K562 (cell line): ENCODE results near the gene EYA2.

Experiments used
- CTBP1 ChIP-seq: fragments of 450-650 bp; IDR thresholded peaks from 2 replicates; pipeline ENCODE4 v1.6.1; 2016; ENCODE audit warnings: borderline replicate concordance
- CTCF ChIP-seq, 3 experiments: IDR thresholded peaks in 2 of 3; conservative IDR thresholded peaks in 1 of 3; 2 replicates each; pipeline ENCODE4 v1.5.1; 2011 to 2012; ENCODE audit warnings: low read length in 3 of 3, mild to moderate bottlenecking in 3 of 3, control low read depth in 2 of 3, improper control_type of control experiment in 1 of 3, inconsistent platforms in 1 of 3, low read depth in 1 of 3, mixed read lengths in 1 of 3, moderate library complexity in 1 of 3; ENCODE audit not compliant: insufficient read depth in 2 of 3
- KDM5B ChIP-seq: fragments of 200-600 bp; sonication (generic); IDR thresholded peaks from 2 replicates; pipeline ENCODE4 v1.6.1; 2012; ENCODE audit warnings: low read depth, mild to moderate bottlenecking, moderate library complexity, low read length, control low read depth, inconsistent platforms; ENCODE audit not compliant: insufficient replicate concordance
- NFXL1 ChIP-seq: fragments of 450-650 bp; formaldehyde crosslinking; IDR thresholded peaks from 2 replicates; pipeline ENCODE4 v1.4.0; 2021; ENCODE audit warnings: mild to moderate bottlenecking
- POLR2A ChIP-seq: fragments of 450-650 bp; conservative IDR thresholded peaks from 2 replicates; pipeline ENCODE4 v1.6.1; 2016
- POLR2AphosphoS5 ChIP-seq: IDR thresholded peaks from 2 replicates; pipeline ENCODE4 v1.6.1; 2011; ENCODE audit warnings: mild to moderate bottlenecking, low read depth, low read length, moderate library complexity; ENCODE audit not compliant: control insufficient read depth, insufficient read depth
- POLR2G ChIP-seq: fragments of 200-400 bp; formaldehyde crosslinking; IDR thresholded peaks from 2 replicates; pipeline ENCODE4 v1.6.1; 2017; ENCODE audit warnings: low read depth, mild to moderate bottlenecking, antibody characterized with exemption, low read length, moderate library complexity
- RBBP5 ChIP-seq: fragments of 200-600 bp; sonication (generic); IDR thresholded peaks from 2 replicates; pipeline ENCODE4 v1.6.1; 2012; ENCODE audit warnings: borderline replicate concordance, mild to moderate bottlenecking, low read length, control low read depth, inconsistent platforms; ENCODE audit not compliant: insufficient read depth, poor library complexity, severe bottlenecking
- SMARCC2 ChIP-seq: fragments of 450-650 bp; IDR thresholded peaks from 2 replicates; pipeline ENCODE4 v1.6.1; 2017; ENCODE audit warnings: antibody characterized with exemption, moderate library complexity, mild to moderate bottlenecking, low read depth
- SNAPC5 ChIP-seq: fragments of 250-450 bp; sonication (Bioruptor Pico); IDR thresholded peaks from 2 replicates; pipeline ENCODE4 v1.8.0; 2021; ENCODE audit warnings: moderate library complexity, mild to moderate bottlenecking, inconsistent platforms
- ZBTB1 ChIP-seq: sonication (generic); formaldehyde crosslinking; IDR thresholded peaks from 2 replicates; pipeline ENCODE4 v1.8.1; 2023; ENCODE audit warnings: missing genetic modification reagents, low read depth, mild to moderate bottlenecking, borderline replicate concordance
- ZBTB11 ChIP-seq, 3 experiments: fragments of 200-800 bp in 1 of 3; fragments of 250-450 bp in 1 of 3; fragments of 450-650 bp in 1 of 3; sonication (Bioruptor Pico) in 1 of 3; sonication (Bioruptor generic) in 1 of 3; formaldehyde crosslinking in 1 of 3; IDR thresholded peaks; 2 replicates each; pipeline versions ENCODE4 v1.6.1 to v1.8.0; 2016 to 2022; ENCODE audit warnings: mild to moderate bottlenecking in 2 of 3, missing genetic modification characterization in 2 of 3, missing compliant biosample characterization in 1 of 3, moderate library complexity in 1 of 3
- ZFP91 ChIP-seq: sonication (generic); formaldehyde crosslinking; IDR thresholded peaks from 2 replicates; pipeline ENCODE4 v1.8.0; 2022; ENCODE audit warnings: mild to moderate bottlenecking, missing genetic modification reagents
- ZNF280B ChIP-seq: fragments of 250-450 bp; sonication (Bioruptor Pico); IDR thresholded peaks from 2 replicates; pipeline ENCODE4 v1.5.1; 2021; ENCODE audit warnings: mild to moderate bottlenecking

GRCh38 chr20:46985250-46985649 is 90.6 kb downstream of the EYA2 start:
- TF ChIP-seq CTCF (IDR thresholded peaks at IDR 0.05 in 2 of 3, conservative IDR thresholded peaks at IDR 0.05 in 1 of 3; ENCODE audit: insufficient read depth in 2 of 3, low read depth in 1 of 3, low read length in 3 of 3) (no peak), SMARCC2 (no peak), POLR2G (no peak), POLR2AphosphoS5 (no peak), ZBTB11 (CRISPR knock-in tag; IDR thresholded peaks at IDR 0.05) (no peak), NFXL1 (no peak), ZFP91 (no peak), POLR2A (no peak), ZNF280B (no peak), SNAPC5 (no peak), CTBP1 (no peak), RBBP5 (no peak), ZBTB1 (CRISPR knock-in tag) (no peak), KDM5B (no peak)
